Femur (tissue), 1 donor: ENCODE results near the gene ANKRD37.
A peak's percentile ranks its signal among the peaks of the same experiment; 100 is the strongest.
"Not testable (repeated sequence)": the region's sequence is repeated elsewhere in the genome, so short reads cannot be mapped to it uniquely, and the experiment has no call there.

Experiments used
- DNase-seq: peaks from one replicate; pipeline ENCODE4 v3.0.0-alpha.2; 2017

ANKRD37 gene, protein sequence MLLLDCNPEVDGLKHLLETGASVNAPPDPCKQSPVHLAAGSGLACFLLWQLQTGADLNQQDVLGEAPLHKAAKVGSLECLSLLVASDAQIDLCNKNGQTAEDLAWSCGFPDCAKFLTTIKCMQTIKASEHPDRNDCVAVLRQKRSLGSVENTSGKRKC

DNA sequence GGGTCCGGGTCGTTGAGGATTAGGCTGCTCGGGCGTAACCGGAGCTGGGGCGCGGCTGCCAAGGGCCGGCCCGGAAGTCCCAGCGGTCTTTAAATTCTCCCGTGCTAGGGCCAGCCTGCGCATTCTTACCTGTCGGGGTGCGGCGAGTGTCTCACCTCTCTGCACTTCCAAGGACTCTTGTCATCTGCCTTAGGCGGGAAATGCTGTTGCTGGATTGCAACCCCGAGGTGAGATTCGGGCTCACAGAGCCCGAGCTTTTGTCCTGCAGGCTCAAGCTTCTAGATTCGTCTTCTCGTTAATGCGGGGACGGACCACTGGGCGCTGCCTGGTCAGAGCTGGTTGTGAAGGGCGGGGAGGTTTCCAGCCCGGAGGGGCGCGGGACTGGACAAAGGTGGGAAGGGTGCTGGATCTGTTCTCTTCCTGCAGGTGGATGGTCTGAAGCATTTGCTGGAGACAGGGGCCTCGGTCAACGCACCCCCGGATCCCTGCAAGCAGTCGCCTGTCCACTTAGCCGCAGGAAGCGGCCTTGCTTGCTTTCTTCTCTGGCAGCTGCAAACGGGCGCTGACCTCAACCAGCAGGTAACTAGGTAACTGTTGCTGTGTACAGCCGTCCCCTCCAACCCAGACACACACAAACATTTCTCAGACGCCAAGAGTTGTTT lies at the start of gene ANKRD37:
Gene ANKRD37 (plus strand): TSS at position 118 of the 662 bp plus-strand sequence. CDS start 83 bp downstream, at position 201.
- DNase-seq: peak; percentile 71

DNA sequence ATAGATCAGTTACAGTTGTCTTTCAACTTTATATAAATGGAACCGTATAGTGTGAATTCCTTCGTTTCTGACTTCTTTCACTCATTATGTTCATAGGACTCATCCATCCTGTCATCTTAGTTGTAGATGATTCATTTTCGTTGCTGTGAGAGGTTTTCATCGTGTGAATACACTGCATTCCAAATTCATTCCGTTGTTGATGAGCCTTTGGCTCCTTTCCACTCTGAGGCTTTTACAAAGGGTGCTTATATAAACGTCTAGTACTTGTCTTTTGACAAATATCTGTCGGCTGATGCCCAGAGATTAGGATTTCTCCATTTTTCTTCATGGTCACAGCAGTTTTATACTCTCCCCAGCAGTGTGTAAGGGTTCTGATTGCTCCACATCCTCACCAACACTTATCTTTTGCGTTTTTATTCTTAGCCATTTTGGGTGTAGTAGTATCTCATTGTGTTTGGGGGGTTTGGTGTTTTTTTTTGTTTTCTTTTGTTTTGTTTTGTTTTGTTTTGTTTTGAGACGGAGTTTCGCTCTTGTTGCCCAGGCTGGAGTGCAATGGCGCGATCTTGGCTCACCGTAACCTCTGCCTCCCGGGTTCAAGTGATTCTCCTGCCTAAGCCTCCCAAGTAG lies 49.6 kb upstream of the ANKRD37 start:
- no peak for DNase-seq

DNA sequence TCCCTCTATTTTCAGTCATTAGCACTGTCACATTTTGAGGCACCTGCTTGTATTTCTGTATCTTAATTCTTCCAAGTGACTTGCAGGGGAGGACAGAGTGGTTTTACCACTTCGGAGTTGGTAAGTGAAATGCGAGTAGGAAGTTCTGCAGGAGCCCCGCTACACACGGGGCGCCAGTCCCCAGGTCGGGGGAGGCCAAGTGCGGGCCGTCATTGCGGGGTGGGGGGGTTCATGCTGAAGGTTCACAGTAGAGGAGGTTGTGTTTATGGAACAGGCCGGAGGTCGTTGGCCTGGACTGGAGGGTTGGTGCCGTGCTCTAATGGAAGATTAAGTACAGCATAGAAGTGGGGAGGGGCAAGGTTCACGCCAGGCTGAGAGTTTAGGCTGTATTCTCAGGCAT lies 45.0 kb upstream of the ANKRD37 start:
- DNase-seq: no peak

DNA sequence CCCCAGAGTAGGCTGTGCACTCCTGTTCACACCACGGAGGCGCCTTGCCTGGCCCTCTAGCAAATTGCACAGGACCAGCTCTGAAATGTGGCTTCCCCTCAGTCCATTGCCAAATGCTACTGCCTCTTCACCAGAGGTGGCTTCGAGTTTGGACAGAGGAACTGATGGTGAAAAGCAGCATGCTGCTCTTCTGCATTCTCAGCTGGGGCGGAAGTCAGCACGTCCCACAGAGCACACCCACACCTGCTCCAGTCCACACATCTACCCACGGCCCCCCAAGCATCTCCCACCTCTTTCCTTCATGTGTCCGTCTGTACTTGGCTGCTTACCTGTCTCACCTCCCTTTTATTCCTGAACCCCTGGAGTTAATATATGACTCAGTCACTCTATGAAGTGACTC lies 44.4 kb upstream of the ANKRD37 start:
- DNase-seq: no peak

DNA sequence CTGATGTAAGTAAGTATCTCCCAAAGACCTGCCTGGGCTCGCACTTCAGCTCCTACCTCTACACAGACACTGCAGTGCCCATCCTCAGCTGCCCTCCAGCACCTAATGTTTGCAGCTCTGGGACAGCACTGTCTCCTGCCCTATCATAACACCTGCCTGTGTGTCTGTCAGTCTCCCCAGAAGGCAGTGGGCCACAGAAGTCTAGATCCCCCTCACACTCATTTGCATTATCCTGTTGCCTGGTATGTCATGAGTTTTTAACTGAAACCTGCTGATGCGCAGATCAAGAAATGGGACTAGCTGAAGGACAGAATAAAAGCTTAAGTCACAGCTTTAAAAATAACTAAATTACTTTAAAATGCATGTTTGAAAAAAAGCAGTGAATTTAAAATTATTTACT lies 43.9 kb upstream of the ANKRD37 start:
- no peak for DNase-seq

DNA sequence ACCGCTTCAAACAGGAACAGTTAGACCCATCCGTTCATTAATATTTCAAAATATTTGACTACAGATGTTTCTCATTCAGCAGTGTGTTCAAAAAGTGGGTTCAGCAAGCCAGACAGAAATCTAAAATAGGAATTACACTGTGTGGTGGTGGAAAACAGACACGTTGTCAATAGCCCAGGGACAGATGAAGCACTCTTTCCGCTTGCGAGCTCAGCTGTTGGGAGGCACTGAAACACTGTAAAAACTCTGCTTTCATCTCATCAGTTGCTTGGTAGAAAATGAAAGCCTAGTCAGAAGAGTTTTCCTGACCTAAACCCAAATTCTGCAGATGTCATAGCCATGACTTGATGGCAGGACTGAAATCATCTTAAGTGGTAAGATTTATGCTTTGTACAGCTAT lies 39.4 kb upstream of the ANKRD37 start:
- peak; percentile 65 for DNase-seq

DNA sequence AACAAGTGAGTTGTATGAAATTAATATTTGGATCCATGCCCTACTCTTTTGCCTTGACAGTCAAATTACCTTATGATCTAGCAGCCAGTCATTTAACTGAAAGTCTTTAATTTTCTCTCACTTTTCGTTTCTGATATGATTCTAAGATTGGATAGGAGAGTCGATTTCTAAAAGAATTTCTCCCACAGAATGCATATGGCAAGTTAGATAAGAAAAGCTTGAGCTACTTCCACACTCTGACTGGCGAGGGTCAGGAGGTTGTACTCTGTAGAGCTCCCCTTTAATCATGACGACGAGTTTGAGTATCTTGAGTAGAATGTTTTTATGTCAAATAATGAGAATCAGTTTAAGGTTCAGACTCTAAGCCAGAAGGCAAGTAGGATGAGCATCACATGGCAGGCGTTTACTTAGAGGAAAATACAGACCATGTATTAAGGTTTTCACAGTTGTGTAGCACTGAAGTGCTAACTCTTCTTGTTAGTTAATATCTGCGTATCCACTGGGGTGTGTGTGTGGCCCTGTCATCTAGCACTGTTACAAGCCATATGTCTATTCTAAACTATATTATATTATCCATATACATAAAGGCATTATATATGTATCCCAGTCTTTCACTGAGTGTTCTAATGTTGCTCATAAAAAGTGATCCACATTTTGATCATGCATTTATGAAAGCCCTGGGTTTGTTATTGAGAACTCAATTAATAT lies 38.8 kb upstream of the ANKRD37 start:
- no peak for DNase-seq

DNA sequence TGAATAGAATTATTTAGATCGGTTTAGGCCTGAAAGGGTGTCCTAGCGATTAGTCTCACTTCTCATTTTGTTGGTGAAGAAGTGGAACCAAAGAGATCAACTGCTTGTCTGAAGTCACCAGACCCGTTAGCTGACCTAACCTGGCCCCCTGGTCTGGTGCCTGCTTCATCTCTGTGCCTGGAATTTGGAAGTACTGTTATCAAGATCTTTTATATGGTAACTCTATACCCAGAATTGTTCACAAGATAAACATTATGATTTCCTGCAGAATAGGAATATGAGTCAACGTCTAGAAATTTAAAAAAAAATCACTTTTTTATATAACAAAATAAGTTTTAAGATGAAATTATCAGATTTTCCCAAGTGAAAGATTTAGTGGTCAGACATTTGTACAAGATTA lies 38.1 kb upstream of the ANKRD37 start:
- DNase-seq: no peak

DNA sequence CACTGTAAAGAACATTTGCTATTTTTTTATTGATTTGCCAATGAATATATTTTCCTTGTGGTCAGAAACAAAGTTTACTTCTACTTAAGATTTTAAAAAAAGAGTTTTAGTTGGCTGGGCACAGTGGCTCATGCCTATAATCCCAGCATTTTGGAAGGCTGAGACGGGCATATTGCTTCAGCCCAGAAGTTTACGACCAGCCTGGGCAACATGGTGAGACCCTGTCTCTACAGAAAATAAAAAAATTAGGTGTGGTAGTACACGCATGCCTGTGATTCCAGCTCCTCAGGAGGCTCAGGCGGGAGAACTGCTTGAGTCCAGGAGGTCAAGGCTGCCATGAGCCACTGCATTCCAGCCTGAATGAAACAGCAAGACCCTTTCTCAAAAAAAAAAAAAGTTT lies 37.7 kb upstream of the ANKRD37 start:
- no peak for DNase-seq

DNA sequence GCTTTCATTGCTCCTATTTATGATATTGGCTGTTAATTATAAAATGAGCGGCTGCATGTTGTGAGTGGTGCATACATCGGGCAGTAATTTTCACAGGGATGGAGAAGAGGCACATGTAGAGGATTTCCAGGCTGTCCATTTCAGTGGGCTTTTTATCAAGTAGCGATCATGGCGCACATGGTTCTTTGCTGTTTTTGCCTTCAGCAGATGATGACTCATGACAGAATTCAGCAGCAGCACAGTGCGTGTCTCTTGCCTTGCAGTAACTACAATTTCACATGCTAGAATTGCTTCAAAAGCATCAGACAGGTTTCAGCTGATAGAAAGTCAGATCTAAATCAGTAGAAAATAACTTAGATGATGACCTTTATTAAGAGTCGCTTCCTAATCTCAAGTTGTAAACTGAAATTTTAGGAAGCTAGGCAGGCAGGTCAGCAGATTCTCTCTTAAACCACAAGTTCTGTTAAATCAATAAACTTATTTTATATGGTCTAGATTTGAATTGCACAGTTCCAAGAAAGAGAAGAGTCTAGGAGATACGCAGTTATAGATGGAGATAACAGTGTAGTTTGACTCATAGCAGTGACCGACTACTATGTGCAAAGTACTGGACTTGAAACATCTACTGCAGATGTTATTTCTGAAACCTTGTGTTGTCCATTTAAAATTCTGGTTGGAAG lies 36.7 kb upstream of the ANKRD37 start:
- DNase-seq: no peak

DNA sequence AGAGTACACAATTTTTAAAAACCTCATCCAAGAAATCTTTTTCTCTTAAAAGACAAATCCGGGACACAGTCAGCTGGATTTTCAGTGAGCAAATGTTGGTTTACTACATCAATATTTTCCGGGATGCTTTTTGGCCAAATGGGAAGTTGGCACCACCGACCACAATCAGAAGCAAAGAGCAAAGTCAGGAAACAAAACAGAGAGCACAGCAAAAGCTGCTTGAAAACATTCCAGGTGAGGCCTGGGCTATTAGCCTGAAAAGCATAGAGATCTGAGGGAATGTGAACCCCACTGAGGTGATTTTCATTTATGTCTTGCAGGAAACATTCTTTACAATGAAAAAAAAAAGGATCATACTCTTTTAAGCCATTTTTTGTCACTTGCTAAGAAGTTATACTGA lies 34.8 kb upstream of the ANKRD37 start:
- DNase-seq: no peak

DNA sequence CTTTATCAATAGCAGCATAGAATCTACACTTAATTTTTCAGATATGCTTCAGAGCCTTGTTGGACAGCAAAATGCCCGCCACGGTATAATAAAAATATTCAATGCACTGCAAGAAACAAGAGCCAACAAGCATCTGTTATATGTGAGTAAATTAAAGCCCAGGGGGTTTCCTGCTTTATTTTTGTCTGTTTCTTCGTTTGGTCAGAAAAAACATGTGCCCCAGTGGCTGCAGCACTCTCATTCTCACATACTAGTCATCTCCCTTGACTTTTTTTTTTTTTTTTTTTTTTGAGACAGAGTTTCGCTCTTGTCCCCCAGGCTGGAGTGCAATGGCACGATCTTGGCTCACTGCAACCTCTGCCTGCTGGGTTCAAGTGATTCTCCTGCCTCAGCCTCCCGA lies 34.1 kb upstream of the ANKRD37 start:
- not testable (repeated sequence) for DNase-seq

DNA sequence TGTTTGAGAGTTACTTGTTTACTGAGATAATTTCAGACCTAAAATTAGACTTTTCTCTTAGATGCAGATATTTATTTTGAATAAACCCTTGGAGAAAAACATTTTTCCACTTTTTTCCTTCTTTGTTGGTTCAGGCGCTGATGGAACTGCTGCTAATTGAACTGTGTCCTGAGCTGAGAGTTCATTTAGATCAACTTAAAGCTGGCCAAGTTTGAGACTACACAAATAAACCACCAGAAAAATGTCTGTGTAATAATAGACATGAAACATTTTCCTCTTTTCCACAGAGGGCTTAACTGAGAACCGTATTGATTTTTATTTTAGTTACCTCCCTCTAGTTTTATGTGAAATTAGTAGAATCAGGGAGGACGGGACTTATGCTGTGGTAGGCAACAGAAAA lies 33.4 kb upstream of the ANKRD37 start:
- DNase-seq: no peak

DNA sequence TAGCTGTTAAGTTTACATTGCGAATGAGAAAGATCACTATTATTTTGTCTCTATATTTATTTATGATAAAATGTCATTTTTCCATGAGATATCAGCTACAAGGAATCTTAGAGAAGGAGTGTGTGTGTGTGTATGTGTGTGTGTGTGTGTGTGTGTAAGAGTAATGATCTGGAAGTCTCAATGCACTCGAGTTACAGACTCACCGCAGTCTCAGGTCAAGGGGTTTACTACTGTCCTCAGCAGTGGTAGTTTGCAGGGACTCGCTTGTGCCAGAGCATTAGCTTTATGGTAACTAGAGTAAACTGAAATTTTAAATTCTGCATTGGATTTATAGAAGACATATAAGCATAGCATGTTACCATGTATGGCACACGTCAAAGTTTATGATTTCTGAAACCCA lies 31.8 kb upstream of the ANKRD37 start:
- DNase-seq: no peak

DNA sequence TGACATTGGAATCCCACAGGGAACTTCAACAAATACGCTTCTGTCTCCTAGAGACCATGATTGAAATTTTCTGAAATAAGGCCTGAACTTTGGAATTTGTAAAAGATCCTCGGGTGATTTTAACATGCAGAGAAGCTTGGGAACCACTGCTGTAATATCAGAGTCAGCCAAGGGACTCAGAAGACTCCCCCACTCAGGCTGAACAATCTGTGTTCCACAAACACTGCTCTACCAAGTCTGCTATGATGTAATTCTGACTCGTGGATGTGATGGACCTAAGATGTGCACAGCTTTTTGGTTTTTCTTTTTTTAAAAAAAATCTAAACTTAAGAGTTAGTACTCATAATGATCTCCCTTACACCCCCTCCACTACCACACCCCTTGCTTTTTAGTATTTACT lies 26.9 kb upstream of the ANKRD37 start:
- no peak for DNase-seq

DNA sequence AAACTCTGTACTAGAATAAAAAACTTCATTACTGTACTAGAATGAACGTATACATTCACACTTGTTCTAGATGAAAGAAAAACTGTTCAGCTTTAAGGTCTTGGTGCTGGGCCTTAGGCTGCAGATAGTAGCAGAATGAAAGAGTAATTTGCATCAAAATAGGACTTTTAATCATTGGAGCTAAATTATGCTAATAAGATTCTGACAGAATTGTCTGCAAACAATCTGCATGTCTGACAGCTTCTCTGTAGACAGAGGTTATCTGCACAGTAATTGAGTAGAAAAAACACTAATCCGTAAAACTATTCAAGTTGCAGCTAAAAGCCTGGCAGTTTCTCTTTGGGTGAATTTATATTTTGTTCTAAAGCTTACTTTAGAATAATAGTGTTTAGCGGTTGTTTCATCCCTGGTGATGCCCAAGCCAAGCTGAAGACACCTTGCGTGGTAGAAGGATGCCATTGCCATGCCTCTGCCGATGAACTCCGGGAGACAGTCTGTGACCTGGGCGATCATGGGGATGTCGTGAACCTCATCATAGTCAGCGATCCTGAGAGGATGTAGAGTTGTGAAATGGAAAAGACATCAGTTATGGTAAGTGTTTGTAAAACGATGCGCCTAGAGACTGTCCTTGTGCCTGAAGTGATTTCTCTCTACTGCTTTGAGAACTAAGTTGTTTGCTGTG lies 26.2 kb upstream of the ANKRD37 start:
- DNase-seq: no peak

DNA sequence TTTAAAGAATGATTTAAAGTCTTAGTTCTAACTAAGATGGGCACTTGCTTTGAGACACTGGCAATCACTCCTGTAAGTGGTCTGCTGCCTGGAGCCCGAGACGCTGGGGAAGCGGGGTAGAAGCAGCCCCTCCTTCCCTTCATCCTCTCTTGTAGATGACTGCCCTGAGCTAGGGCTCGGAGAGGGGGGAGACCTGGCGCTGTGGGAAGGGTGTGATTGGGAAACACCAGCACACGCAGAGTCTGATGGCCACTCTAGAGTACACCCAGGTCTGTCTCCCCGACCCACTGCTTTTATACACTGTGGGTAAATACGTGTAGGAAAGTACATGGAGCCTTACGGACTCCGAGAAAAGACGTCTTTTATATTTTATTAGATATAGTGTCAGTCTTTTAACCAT lies 24.9 kb upstream of the ANKRD37 start:
- DNase-seq: no peak

DNA sequence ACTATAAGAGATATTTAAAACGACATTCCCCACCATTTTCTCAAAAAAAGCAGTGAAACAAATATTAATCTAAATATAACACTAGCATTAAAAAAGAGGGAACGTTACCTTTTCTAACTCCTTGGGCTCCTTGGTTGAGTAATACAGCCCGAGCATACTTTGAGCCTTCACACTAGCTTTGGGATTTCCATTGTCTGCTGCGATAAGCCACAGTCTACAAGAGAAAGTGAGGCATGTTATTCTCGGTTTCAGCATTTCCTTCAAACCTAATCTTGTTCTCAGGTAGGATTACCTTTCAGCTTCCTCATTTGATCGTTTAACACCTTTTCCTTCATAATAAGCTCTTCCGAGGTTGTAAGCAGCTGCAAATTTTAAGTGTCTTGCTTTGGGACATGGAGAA lies 22.6 kb upstream of the ANKRD37 start:
- DNase-seq: no peak

DNA sequence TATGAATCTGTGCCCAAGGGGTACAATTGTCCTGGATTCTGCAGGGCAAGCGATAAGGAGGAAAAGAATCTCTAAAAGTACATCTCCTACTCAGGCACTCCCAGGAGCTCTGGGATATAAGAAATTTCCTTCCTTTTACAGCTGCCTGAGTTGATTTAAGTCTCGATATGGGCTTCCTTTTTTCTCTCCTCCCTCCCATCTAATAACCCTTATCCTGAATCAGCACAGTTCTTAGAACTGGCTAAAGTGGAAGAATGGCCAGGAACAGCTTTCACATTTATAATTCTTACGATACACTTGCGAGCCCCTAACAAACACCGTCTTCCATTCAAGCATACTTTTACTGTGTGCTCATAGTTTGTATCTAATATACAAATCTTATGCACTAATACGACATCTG lies 22.1 kb upstream of the ANKRD37 start:
- no peak for DNase-seq

DNA sequence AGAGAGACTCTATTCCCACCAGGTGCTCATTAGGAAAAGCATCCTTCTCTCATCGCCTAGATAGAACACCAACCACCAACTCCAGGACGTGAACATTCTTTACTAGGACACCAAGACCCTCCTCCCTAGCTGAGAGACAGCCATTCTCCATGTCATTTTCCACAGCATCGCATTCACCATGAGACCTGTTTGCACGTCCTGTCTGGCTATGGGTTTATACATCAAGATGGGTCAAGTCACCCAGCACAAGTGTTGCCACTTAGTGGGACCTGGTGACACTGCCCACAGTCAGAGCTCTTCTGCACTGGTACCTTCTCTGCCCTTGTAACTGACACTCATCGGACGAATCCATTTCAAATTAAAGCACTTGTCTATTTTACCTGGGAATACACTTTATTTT lies 18.4 kb upstream of the ANKRD37 start:
- no peak for DNase-seq

DNA sequence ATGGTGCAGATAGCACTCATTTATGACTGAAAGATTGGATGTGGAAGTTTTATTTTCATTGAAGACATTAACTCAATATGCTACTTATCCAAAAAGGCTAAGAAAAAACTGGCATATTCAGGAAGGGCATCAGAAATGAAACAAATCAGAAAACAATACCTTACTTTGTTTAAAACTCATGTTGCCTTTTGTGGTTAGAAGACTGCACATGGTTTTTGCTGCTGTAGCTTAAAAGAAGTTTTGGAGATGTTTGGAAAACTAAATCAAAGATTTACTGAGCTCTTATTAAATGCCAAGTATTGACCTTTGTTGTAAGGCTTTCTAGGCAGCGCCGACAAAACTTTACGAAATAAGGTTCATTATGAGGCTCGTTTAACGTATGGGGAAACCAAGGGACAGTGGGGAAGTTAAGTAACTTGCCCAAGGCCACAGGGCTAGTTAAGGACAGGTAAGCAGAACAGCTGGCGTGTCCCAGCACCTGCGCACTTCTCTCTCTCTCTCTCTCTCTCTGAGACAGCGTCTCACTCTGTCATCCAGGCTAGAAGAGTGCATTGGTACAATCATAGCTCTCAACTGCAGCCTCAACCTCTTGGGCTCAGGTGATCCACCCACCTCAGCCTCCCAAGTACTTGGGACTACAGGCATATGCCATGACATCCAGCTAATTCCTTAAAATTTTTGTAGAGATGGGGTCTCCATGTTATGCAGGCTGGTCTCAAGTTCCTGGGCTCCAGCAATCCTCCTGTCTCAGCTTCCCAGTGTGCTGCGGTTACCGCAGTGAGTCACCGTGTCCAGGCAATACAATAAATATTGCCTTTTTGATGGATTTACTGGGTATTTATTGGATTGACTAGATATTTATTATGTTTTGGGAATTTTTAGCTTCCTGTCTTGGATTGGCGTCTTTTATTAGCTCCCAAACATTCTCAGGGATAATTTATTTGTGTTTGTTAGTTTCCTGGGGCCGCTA lies 17.0 kb upstream of the ANKRD37 start:
- DNase-seq: no peak

DNA sequence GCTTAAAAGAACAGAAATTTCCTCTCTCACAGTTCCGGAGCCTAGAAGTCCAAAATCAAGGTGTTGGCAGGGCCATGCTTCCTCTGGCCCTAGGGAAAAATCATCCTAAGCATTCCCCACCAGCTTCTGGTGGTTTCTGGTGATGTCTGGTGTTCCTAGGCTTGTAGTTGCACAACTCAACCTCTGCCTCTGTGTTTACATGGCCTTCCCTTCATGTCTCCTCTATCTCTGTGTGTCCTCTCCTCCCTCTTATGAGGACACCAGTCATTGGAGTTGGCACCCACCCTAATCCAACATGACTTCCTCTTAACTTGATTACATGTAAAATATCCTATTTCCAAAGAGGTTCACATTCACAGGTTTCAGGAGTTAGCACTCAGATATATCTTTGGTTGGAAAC lies 16.3 kb upstream of the ANKRD37 start:
- no peak for DNase-seq
